ENCODE measurements around the gene GK.

GRCh38 chrX:30657196-30658161 lies 4.3 kb downstream of the GK start:
- TF ChIP-seq SIN3A (IDR thresholded peaks at IDR 0.05; ENCODE audit: borderline replicate concordance, insufficient read depth, low read length) (no peak), POLR2AphosphoS5 (IDR thresholded peaks at IDR 0.05; ENCODE audit: low read depth, low read length) (no peak), FOXP2 (optimal IDR thresholded peaks at IDR 0.05; ENCODE audit: borderline replicate concordance, extremely low read depth, extremely low read length, insufficient read depth) (no peak), REST (IDR thresholded peaks at IDR 0.05; ENCODE audit: insufficient read depth in 1 of 2, low read depth in 2 of 2, low read length in 2 of 2) (no peak)

All from PFSK-1 (cell line).